Liver (tissue), 9 donors: ENCODE results near the gene SLC24A3. TPM values are rescaled to one million over a fixed set of nuclear protein-coding genes. Genes with fewer than 3 reads are reported as not detected.

Source experiments
- DNase-seq: peaks from one replicate; pipeline ENCODE4 v3.0.0-alpha.2; 2017; ENCODE audit warnings: low spot score
- H3K27ac ChIP-seq, 2 donors: one replicate each; pipeline ENCODE4 v1.7.0; 2013; ENCODE audit warnings: inconsistent platforms in 2 of 2, low read length in 2 of 2, control low read depth in 1 of 2, low read depth in 1 of 2, mild to moderate bottlenecking in 1 of 2
- H3K27me3 ChIP-seq, 4 donors: one replicate each; pipeline versions ENCODE4 v1.6.1 to v1.7.0; 2013; ENCODE audit warnings: low read length in 3 of 4, inconsistent platforms in 1 of 4, mild to moderate bottlenecking in 1 of 4, moderate library complexity in 1 of 4; ENCODE audit not compliant: control insufficient read depth in 4 of 4, insufficient read depth in 4 of 4
- H3K36me3 ChIP-seq, 4 donors: one replicate each; pipeline versions ENCODE4 v1.6.1 to v1.7.0; 2013; ENCODE audit warnings: low read length in 3 of 4, mild to moderate bottlenecking in 3 of 4, low read depth in 1 of 4, moderate library complexity in 1 of 4; ENCODE audit not compliant: control insufficient read depth in 4 of 4, insufficient read depth in 3 of 4
- H3K4me1 ChIP-seq, 4 donors: one replicate each; pipeline versions ENCODE4 v1.6.1 to v1.7.0; 2013; ENCODE audit warnings: low read length in 3 of 4, mild to moderate bottlenecking in 3 of 4, moderate library complexity in 1 of 4; ENCODE audit not compliant: control insufficient read depth in 4 of 4, insufficient read depth in 4 of 4
- H3K4me3 ChIP-seq, 3 donors: one replicate each; pipeline versions ENCODE4 v1.6.1 to v1.7.0; 2013; ENCODE audit warnings: low read length in 3 of 3, control low read depth in 1 of 3, low read depth in 1 of 3, mild to moderate bottlenecking in 1 of 3
- H3K9ac ChIP-seq, 2 donors: one replicate each; pipeline ENCODE4 v1.7.0; 2013; ENCODE audit warnings: low read length in 2 of 2, mild to moderate bottlenecking in 2 of 2, moderate library complexity in 2 of 2, control low read depth in 1 of 2, low read depth in 1 of 2
- H3K9me3 ChIP-seq, 4 donors: one replicate each; pipeline versions ENCODE4 v1.6.1 to v1.7.0; 2013; ENCODE audit warnings: low read length in 3 of 4; ENCODE audit not compliant: control insufficient read depth in 4 of 4
- EGR1 ChIP-seq, 2 donors: IDR thresholded peaks; 2 replicates each; pipeline ENCODE4 v1.6.1; 2016 to 2018; ENCODE audit warnings: antibody characterized with exemption in 2 of 2, low read depth in 2 of 2
- FOXA1 ChIP-seq: IDR thresholded peaks from 2 replicates; pipeline ENCODE4 v1.6.1; 2016; ENCODE audit warnings: antibody characterized with exemption
- HNF4A ChIP-seq, 2 donors: conservative IDR thresholded peaks; 2 replicates each; pipeline ENCODE4 v1.6.1; 2016; ENCODE audit warnings: antibody characterized with exemption in 2 of 2, mild to moderate bottlenecking in 2 of 2
- HNF4G ChIP-seq: IDR thresholded peaks from 2 replicates; pipeline ENCODE4 v1.6.1; 2016; ENCODE audit warnings: antibody characterized with exemption
- NR2F2 ChIP-seq: IDR thresholded peaks from 2 replicates; pipeline ENCODE4 v1.6.1; 2016; ENCODE audit warnings: antibody characterized with exemption
- RAD21 ChIP-seq, 2 donors: IDR thresholded peaks; 2 replicates each; pipeline ENCODE4 v1.6.1; 2016; ENCODE audit warnings: antibody characterized with exemption in 2 of 2, mild to moderate bottlenecking in 2 of 2
- RXRA ChIP-seq, 2 donors: IDR thresholded peaks; 2 replicates each; pipeline ENCODE4 v1.6.1; 2017 to 2018; ENCODE audit warnings: antibody characterized with exemption in 2 of 2, mild to moderate bottlenecking in 1 of 2
- SP1 ChIP-seq: IDR thresholded peaks from 2 replicates; pipeline ENCODE4 v1.6.1; 2018; ENCODE audit warnings: antibody characterized with exemption, mild to moderate bottlenecking
- TAF1 ChIP-seq: conservative IDR thresholded peaks from 2 replicates; pipeline ENCODE4 v1.6.1; 2016; ENCODE audit warnings: antibody characterized with exemption, mild to moderate bottlenecking
- YY1 ChIP-seq: IDR thresholded peaks from 2 replicates; pipeline ENCODE4 v1.6.1; 2016; ENCODE audit warnings: antibody characterized with exemption, mild to moderate bottlenecking
- WGBS: extraction: QIAGEN DNeasy Blood & Tissue Kit; methylation state at CpG from one replicate; pipeline ENCODE4 v1.1.7; 2013; 5-methylcytosine and 5-hydroxymethylcytosine counted together
- polyA plus RNA-seq, 2 donors: library from polyadenylated mRNA; stranded (reverse) in 1 of 2; unstranded in 1 of 2; fragments of 200-250 nt in 1 of 2; fragments of >200 nt in 1 of 2; fragmentation: Nextera tagmentation in 1 of 2; extraction: Ambion mirVana in 1 of 2; gene quantifications; one replicate each; pipeline versions ENCODE4 v1.2.1 to v1.2.3, GENCODE V29; 2013 to 2015
- total RNA-seq, 2 donors: library from RNA; depleted of rRNA; stranded (reverse); fragments of >200 nt; gene quantifications; one replicate each; pipeline ENCODE4 v1.2.3, GENCODE V29; 2014
- TF ChIP-seq, protein P1 (sequence below): IDR thresholded peaks from 2 replicates; pipeline ENCODE4 v1.6.1; 2016; ENCODE audit warnings: antibody characterized with exemption
- TF ChIP-seq, protein P2 (sequence below): fragments of 150-350 bp; IDR thresholded peaks from 2 replicates; pipeline ENCODE4 v1.5.1; 2017; ENCODE audit warnings: improper control_type of control experiment, low read depth, low read length; ENCODE audit not compliant: missing input control
- TF ChIP-seq, protein P3 (sequence below): IDR thresholded peaks from 2 replicates; pipeline ENCODE4 v1.6.1; 2016; ENCODE audit warnings: antibody characterized with exemption
- TF ChIP-seq, protein P4 (sequence below): IDR thresholded peaks from 2 replicates; pipeline ENCODE4 v1.6.1; 2016; ENCODE audit warnings: antibody characterized with exemption, mild to moderate bottlenecking
- TF ChIP-seq, protein P5 (sequence below): IDR thresholded peaks from 2 replicates; pipeline ENCODE4 v1.6.1; 2016; ENCODE audit warnings: antibody characterized with exemption
- donor health status: healthy.
- donor health status: healthy.
- donor health status: healthy.
- donor health status: healthy.
- donor health status: healthy.

Gene SLC24A3
- total and polyA plus RNA-seq, 4 donors, result 0.28 to 1.8 (median 0.46) TPM

DNA sequence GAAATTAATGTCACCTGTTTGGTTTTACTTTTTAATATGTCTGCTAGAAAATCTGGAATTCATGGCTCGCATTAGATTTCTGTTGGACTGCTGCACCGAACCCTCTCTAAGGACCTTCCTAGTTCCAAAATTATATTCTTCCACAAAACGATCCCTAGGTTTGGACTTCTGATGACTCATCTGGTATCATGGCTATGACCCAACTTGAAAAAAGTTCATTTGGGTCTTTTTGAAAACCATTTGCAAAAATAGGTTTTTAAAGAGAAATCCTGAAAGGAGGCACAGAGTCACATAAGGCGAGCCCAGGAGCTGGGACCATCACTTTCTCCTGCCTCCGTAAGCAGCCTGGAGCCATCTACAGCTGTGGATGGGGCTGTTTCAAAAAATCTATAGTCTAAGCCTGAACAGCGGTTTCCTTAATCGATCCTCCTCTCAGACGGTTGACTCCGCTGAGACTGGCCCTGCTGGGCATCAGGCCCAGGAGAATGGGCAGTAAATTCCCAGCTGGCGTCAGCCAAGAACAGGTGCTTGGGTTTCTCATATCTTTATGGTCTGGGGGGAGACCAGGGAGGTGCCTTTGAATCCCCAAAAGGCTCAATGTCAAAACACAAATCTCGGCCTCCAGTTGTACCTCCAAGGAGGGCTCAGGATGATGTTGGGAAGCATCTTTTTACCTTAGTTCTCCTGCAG lies 44.6 kb downstream of the SLC24A3 start (continued):
- no peak for TF ChIP-seq TAF1
- no peak for TF ChIP-seq FOXA1
- no peak for TF ChIP-seq NR2F2
- TF ChIP-seq, protein P1, sequence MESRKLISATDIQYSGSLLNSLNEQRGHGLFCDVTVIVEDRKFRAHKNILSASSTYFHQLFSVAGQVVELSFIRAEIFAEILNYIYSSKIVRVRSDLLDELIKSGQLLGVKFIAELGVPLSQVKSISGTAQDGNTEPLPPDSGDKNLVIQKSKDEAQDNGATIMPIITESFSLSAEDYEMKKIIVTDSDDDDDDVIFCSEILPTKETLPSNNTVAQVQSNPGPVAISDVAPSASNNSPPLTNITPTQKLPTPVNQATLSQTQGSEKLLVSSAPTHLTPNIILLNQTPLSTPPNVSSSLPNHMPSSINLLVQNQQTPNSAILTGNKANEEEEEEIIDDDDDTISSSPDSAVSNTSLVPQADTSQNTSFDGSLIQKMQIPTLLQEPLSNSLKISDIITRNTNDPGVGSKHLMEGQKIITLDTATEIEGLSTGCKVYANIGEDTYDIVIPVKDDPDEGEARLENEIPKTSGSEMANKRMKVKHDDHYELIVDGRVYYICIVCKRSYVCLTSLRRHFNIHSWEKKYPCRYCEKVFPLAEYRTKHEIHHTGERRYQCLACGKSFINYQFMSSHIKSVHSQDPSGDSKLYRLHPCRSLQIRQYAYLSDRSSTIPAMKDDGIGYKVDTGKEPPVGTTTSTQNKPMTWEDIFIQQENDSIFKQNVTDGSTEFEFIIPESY, result no peak
- no peak for TF ChIP-seq HNF4G
- no peak for TF ChIP-seq EGR1 (IDR thresholded peaks at IDR 0.05; ENCODE audit: low read depth in 2 of 2)
- TF ChIP-seq RXRA (IDR thresholded peaks at IDR 0.05), result no peak

DNA sequence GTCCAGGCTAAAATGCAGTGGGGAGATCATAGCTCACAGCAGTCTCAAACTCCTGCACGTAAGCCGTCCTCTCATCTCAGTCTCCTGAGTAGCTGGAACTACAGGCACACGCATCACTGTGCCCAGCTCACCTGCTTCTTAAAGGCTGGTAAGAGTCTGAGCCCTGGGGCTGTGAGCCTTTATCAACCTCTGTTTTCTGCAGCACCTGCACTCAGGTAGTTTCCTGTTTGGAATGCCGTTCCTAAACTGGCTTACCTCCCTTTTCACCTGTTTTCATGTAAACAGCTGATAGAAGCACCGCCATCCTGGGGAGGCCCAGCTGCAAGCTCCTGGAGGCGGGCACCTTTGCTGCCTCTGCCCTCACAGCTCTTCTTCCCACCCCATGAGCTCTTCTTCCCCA lies 45.4 kb downstream of the SLC24A3 start:
- Histone ChIP-seq H3K4me1 (no peaks in the 10 kb centered on the region), H3K36me3 (no peaks in the 10 kb centered on the region), H3K9ac (no peak overlapping the region), H3K4me3 (no peak overlapping the region), H3K27ac (no peak overlapping the region), H3K9me3 (no peaks in the 10 kb centered on the region), H3K27me3 (no peaks in the 10 kb centered on the region)
- WGBS, result 77% methylated on average over 6 of the region's 6 CpGs
- TF ChIP-seq HNF4G (no peak), FOXA1 (no peak), HNF4A (conservative IDR thresholded peaks at IDR 0.05) (no peak), YY1 (no peak), SP1 (no peak), RAD21 (IDR thresholded peaks at IDR 0.05) (no peak), TAF1 (no peak), EGR1 (IDR thresholded peaks at IDR 0.05; ENCODE audit: low read depth in 2 of 2) (no peak)
- TF ChIP-seq, protein P1, result no peak
- TF ChIP-seq, protein P2, sequence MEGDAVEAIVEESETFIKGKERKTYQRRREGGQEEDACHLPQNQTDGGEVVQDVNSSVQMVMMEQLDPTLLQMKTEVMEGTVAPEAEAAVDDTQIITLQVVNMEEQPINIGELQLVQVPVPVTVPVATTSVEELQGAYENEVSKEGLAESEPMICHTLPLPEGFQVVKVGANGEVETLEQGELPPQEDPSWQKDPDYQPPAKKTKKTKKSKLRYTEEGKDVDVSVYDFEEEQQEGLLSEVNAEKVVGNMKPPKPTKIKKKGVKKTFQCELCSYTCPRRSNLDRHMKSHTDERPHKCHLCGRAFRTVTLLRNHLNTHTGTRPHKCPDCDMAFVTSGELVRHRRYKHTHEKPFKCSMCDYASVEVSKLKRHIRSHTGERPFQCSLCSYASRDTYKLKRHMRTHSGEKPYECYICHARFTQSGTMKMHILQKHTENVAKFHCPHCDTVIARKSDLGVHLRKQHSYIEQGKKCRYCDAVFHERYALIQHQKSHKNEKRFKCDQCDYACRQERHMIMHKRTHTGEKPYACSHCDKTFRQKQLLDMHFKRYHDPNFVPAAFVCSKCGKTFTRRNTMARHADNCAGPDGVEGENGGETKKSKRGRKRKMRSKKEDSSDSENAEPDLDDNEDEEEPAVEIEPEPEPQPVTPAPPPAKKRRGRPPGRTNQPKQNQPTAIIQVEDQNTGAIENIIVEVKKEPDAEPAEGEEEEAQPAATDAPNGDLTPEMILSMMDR, result no peak
- TF ChIP-seq, protein P3, sequence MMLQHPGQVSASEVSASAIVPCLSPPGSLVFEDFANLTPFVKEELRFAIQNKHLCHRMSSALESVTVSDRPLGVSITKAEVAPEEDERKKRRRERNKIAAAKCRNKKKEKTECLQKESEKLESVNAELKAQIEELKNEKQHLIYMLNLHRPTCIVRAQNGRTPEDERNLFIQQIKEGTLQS, result no peak
- TF ChIP-seq, protein P4, sequence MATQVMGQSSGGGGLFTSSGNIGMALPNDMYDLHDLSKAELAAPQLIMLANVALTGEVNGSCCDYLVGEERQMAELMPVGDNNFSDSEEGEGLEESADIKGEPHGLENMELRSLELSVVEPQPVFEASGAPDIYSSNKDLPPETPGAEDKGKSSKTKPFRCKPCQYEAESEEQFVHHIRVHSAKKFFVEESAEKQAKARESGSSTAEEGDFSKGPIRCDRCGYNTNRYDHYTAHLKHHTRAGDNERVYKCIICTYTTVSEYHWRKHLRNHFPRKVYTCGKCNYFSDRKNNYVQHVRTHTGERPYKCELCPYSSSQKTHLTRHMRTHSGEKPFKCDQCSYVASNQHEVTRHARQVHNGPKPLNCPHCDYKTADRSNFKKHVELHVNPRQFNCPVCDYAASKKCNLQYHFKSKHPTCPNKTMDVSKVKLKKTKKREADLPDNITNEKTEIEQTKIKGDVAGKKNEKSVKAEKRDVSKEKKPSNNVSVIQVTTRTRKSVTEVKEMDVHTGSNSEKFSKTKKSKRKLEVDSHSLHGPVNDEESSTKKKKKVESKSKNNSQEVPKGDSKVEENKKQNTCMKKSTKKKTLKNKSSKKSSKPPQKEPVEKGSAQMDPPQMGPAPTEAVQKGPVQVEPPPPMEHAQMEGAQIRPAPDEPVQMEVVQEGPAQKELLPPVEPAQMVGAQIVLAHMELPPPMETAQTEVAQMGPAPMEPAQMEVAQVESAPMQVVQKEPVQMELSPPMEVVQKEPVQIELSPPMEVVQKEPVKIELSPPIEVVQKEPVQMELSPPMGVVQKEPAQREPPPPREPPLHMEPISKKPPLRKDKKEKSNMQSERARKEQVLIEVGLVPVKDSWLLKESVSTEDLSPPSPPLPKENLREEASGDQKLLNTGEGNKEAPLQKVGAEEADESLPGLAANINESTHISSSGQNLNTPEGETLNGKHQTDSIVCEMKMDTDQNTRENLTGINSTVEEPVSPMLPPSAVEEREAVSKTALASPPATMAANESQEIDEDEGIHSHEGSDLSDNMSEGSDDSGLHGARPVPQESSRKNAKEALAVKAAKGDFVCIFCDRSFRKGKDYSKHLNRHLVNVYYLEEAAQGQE, result no peak
- TF ChIP-seq, protein P5, sequence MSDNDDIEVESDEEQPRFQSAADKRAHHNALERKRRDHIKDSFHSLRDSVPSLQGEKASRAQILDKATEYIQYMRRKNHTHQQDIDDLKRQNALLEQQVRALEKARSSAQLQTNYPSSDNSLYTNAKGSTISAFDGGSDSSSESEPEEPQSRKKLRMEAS, result no peak
- no peak for DNase-seq
